Keratinocyte (primary cell): ENCODE data around the gene TNPO3. TPM values are rescaled to one million over a fixed set of nuclear protein-coding genes. Genes with fewer than 3 reads are reported as not detected.

Source experiments
- DNase-seq: peaks from one replicate; pipeline ENCODE4 v3.0.0-alpha.2; 2011; ENCODE audit warnings: low read depth, missing footprints, low spot score
- FAIRE-seq: peaks from 2 replicates; lab custom pipeline; 2011; peaks lifted over from hg19 to GRCh38; lab: Jason Lieb, UNC
- H2AFZ ChIP-seq: 2 replicates; pipeline ENCODE4 v1.6.0; 2012; ENCODE audit warnings: low read length, control low read depth, inconsistent platforms; ENCODE audit not compliant: control insufficient read depth
- H3K27ac ChIP-seq: 2 replicates; pipeline ENCODE4 v1.5.1; 2011; ENCODE audit warnings: low read length; ENCODE audit not compliant: control insufficient read depth, insufficient read depth
- H3K27me3 ChIP-seq: 3 replicates; pipeline ENCODE4 v1.6.0; 2011; ENCODE audit warnings: low read length; ENCODE audit not compliant: control insufficient read depth, insufficient read depth; ENCODE audit errors: extremely low read depth
- H3K36me3 ChIP-seq, 2 experiments: 2 replicates in 1 of 2; 3 replicates in 1 of 2; pipeline ENCODE4 v1.5.1; 2011; ENCODE audit warnings: low read length in 2 of 2, mild to moderate bottlenecking in 1 of 2; ENCODE audit not compliant: control insufficient read depth in 2 of 2, insufficient read depth in 2 of 2; ENCODE audit errors: extremely low read depth in 1 of 2
- H3K4me1 ChIP-seq: 3 replicates; pipeline ENCODE4 v1.5.1; 2011; ENCODE audit warnings: low read length; ENCODE audit not compliant: control insufficient read depth, insufficient read depth; ENCODE audit errors: extremely low read depth
- H3K4me2 ChIP-seq: 3 replicates; pipeline ENCODE4 v1.6.0; 2011; ENCODE audit warnings: low read depth, low read length; ENCODE audit not compliant: control insufficient read depth, insufficient read depth; ENCODE audit errors: extremely low read depth
- H3K4me3 ChIP-seq, 3 experiments: fragments of 200-600 bp in 1 of 3; sonication (generic) in 1 of 3; 2 replicates in 2 of 3; 3 replicates in 1 of 3; pipeline ENCODE4 v1.5.1; 2011 to 2016; ENCODE audit warnings: low read length in 3 of 3, mild to moderate bottlenecking in 3 of 3, control low read depth in 2 of 3, inconsistent platforms in 1 of 3, low read depth in 1 of 3, mixed read lengths in 1 of 3, mixed run types in 1 of 3, moderate library complexity in 1 of 3; ENCODE audit not compliant: control insufficient read depth in 2 of 3, insufficient read depth in 2 of 3; ENCODE audit errors: extremely low read depth in 1 of 3
- H3K79me2 ChIP-seq: 2 replicates; pipeline ENCODE4 v1.6.0; 2012; ENCODE audit warnings: low read length; ENCODE audit not compliant: control insufficient read depth, insufficient read depth
- H3K9ac ChIP-seq: 3 replicates; pipeline ENCODE4 v1.6.0; 2011; ENCODE audit warnings: low read length; ENCODE audit not compliant: control insufficient read depth, insufficient read depth; ENCODE audit errors: extremely low read depth
- H3K9me1 ChIP-seq: 3 replicates; pipeline ENCODE4 v1.6.0; 2011; ENCODE audit warnings: low read length; ENCODE audit not compliant: control insufficient read depth, insufficient read depth; ENCODE audit errors: extremely low read depth
- H3K9me3 ChIP-seq: 2 replicates; pipeline ENCODE4 v1.5.1; 2012; ENCODE audit warnings: low read depth, low read length; ENCODE audit not compliant: control insufficient read depth
- H4K20me1 ChIP-seq: 3 replicates; pipeline ENCODE4 v1.6.0; 2011; ENCODE audit warnings: low read length; ENCODE audit not compliant: control insufficient read depth, insufficient read depth; ENCODE audit errors: extremely low read depth
- EZH2 ChIP-seq: IDR thresholded peaks from one replicate; pipeline ENCODE4 v1.6.1; 2012; ENCODE audit warnings: inconsistent platforms, mild to moderate bottlenecking, low read length, moderate library complexity
- dilution Hi-C: fragments of 300-500 bp; cut with MboI; formaldehyde crosslinking; loops from one replicate; pipeline ENCODE4 v1.7.0; 2020; ENCODE audit warnings: low sequenced_read_pairs; ENCODE audit not compliant: extremely low pct_ligation_motif_present
- polyA plus RNA-seq, 5 experiments: library from polyadenylated mRNA; depleted of rRNA in 3 of 5; stranded (reverse) in 3 of 5; stranded (forward) in 1 of 5; unstranded in 1 of 5; fragments of >200 nt; gene quantifications; 1 replicate in 1 of 5; 2 replicates in 3 of 5; 3 replicates in 1 of 5; pipeline versions ENCODE4 v1.2.1 to v1.2.3, GENCODE V29; 2011 to 2012; ENCODE audit warnings: missing spikeins in 2 of 5, low read depth in 1 of 5, low replicate concordance in 1 of 5
- TF ChIP-seq, protein P1 (sequence below), 3 experiments: IDR thresholded peaks in 1 of 3; conservative IDR thresholded peaks in 1 of 3; optimal IDR thresholded peaks in 1 of 3; 2 replicates in 2 of 3; 3 replicates in 1 of 3; pipeline versions ENCODE3 to v1.5.1; 2011; ENCODE audit warnings: low read length in 3 of 3, mild to moderate bottlenecking in 3 of 3, moderate library complexity in 2 of 3, control low read depth in 1 of 3, inconsistent platforms in 1 of 3; ENCODE audit not compliant: insufficient read depth in 2 of 3; ENCODE audit errors: extremely low read depth in 1 of 3

Gene TNPO3
- polyA plus RNA-seq, 1 donor (not counting 4 experiments of a cell fraction or from before 2014, with no cell fraction given): 35.1 TPM

DNA sequence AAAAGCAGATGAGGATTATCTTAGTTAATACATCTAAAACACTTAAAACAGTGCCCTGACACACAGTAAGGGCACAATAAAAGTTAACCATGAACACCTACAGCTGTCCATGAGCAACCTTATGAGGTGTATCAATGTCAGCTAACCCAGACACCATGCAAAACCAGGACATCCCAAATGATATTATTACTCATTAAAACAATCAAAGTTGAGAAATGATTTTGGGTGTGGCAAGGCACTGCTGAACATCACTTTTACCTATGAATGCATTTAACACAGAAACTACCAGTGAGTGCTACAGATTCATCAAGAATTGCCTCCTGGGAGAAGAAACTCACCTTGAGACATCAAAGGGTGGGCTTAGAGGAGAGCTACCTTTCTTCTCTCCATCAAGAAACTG, 98.9 kb downstream of the TNPO3 start:
- H3K27ac ChIP-seq: no peak overlapping the region
- dilution Hi-C loops: no loop called here
- DNase-seq: no peak

DNA sequence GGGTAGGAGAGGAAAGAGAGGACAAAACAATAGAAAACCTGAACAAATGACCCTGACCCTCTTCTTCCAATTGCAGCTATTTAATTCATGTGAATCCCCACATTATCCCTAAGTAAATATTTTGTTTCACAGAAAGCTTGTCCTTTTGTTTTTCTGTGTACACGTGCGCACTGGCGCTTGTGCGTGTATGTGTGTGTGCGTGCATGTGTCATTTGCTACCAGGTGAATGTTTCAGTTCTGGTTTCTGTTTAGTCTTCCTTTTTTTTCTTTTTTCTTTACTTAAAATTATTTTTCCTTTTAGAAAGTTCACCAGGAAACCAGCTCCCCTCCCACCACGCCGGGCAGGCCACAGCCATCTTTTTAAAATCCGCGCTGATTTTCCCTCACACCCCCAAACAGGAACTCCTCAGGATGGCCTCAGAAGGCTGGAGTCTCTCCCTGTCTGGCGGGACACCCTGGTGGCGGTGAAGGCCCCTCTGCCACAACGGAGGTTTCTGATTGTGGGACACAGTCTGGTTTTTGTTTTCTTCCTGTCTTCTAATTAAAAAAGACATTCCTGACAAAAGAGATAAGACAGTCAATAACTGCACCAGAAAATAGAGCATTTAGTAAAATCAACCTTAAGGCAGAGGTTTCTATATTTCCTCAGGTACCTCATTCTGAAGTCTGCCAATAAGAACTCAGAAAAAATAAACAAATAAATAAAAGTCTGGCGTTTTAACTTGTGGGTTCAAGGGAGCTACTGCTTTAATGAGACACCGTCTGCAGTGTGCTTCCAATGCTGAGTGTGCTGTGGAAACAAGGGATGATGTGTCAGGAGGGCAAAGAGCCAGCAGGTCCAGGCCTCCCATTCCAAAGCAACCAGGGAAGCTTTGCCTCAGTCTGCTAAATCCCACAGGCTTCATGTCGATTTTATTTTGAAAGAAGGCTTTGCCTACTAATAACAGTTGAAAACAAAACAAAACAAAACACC, 99.8 kb downstream of the TNPO3 start:
- Histone ChIP-seq H3K36me3 (peaks cover 25 to 42% of the 10 kb centered on the region in 2 experiments), H4K20me1 (no peaks in the 10 kb centered on the region), H2AFZ (no peak overlapping the region), H3K27ac (no peak overlapping the region), H3K9me3 (no peaks in the 10 kb centered on the region), H3K27me3 (no peaks in the 10 kb centered on the region), H3K79me2 (no peaks in the 10 kb centered on the region), H3K4me1 (no peaks in the 10 kb centered on the region), H3K9ac (no peak overlapping the region), H3K9me1 (no peaks in the 10 kb centered on the region), H3K4me2 (no peak overlapping the region), H3K4me3 (no peak overlapping the region)
- DNase-seq (no peak), FAIRE-seq (no peak)
- no peak for TF ChIP-seq EZH2
- TF ChIP-seq, protein P1, sequence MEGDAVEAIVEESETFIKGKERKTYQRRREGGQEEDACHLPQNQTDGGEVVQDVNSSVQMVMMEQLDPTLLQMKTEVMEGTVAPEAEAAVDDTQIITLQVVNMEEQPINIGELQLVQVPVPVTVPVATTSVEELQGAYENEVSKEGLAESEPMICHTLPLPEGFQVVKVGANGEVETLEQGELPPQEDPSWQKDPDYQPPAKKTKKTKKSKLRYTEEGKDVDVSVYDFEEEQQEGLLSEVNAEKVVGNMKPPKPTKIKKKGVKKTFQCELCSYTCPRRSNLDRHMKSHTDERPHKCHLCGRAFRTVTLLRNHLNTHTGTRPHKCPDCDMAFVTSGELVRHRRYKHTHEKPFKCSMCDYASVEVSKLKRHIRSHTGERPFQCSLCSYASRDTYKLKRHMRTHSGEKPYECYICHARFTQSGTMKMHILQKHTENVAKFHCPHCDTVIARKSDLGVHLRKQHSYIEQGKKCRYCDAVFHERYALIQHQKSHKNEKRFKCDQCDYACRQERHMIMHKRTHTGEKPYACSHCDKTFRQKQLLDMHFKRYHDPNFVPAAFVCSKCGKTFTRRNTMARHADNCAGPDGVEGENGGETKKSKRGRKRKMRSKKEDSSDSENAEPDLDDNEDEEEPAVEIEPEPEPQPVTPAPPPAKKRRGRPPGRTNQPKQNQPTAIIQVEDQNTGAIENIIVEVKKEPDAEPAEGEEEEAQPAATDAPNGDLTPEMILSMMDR (optimal IDR thresholded peaks at IDR 0.05 in 1 of 3, IDR thresholded peaks at IDR 0.05 in 1 of 3, conservative IDR thresholded peaks at IDR 0.05 in 1 of 3; ENCODE audit: extremely low read depth in 1 of 3, insufficient read depth in 2 of 3, low read length in 3 of 3): no peak
- dilution Hi-C loops: no loop called here

More for the DNA sequence above, 98.9 kb downstream of the TNPO3 start:
- Histone ChIP-seq H3K36me3 (peaks cover 25 to 42% of the 10 kb centered on the region in 2 experiments), H3K79me2 (no peaks in the 10 kb centered on the region), H3K4me2 (no peak overlapping the region), H4K20me1 (no peaks in the 10 kb centered on the region), H3K4me1 (peaks cover 3% of the 10 kb centered on the region), H3K4me3 (no peak overlapping the region), H3K27me3 (no peaks in the 10 kb centered on the region), H3K9me3 (no peaks in the 10 kb centered on the region), H3K9me1 (no peaks in the 10 kb centered on the region), H2AFZ (no peak overlapping the region), H3K9ac (no peak overlapping the region)
- no peak for FAIRE-seq
- TF ChIP-seq, protein P1 (optimal IDR thresholded peaks at IDR 0.05 in 1 of 3, IDR thresholded peaks at IDR 0.05 in 1 of 3, conservative IDR thresholded peaks at IDR 0.05 in 1 of 3; ENCODE audit: extremely low read depth in 1 of 3, insufficient read depth in 2 of 3, low read length in 3 of 3): no peak
- no peak for TF ChIP-seq EZH2
